Measurements from ENCODE around the gene GSTA1. TPM values are rescaled to one million over a fixed set of nuclear protein-coding genes. Genes with fewer than 3 reads are reported as not detected.
"Not testable (repeated sequence)": the region's sequence is repeated elsewhere in the genome, so short reads cannot be mapped to it uniquely, and the experiment has no call there.

GSTA1 gene
- total RNA-seq, 1 experiment from 2014 or later: 0.28 TPM

- ChIA-PET CTCF (no interaction called here), POLR2A (no interaction called here)
- H3K27ac ChIP-seq (ENCODE audit: low read length): no peak overlapping the region
- no peak for ATAC-seq
- no peaks in the 10 kb centered on the region for H3K9me3 ChIP-seq (ENCODE audit: control insufficient read depth, insufficient read depth, low read depth, low read length)
- in situ Hi-C loops (cut with HindIII; ENCODE audit: low pct_unique_long_range_greater_than_20kb, low sequenced_read_pairs): no loop called here
- no peaks in the 10 kb centered on the region for H3K36me3 ChIP-seq (ENCODE audit: control insufficient read depth, insufficient read depth, low read length)
- DNase-seq (ENCODE audit: low read depth, low spot score): no peak
- no peaks in the 10 kb centered on the region for H3K27me3 ChIP-seq (ENCODE audit: control insufficient read depth, insufficient read depth, low read length)
- intact Hi-C loops (cut with micrococcal nuclease; ENCODE audit: unreplicated experiment): no loop called here
- BruUV-seq (replicated peaks): no TSS peak
- TF ChIP-seq POLR2AphosphoS5 (IDR thresholded peaks at IDR 0.05; ENCODE audit: low read depth, low read length) (no peak), REST (IDR thresholded peaks at IDR 0.05; ENCODE audit: insufficient read depth in 1 of 2, low read depth in 2 of 2, low read length in 1 of 2) (no peak)
- no peak overlapping the region for H3K4me3 ChIP-seq (ENCODE audit: low read depth in 2 of 2, low read length in 2 of 2)
- H3K4me1 ChIP-seq (ENCODE audit: control insufficient read depth, insufficient read depth, low read length): no peaks in the 10 kb centered on the region
These were observed 49.2 kb downstream of the GSTA1 start for GRCh38 chr6:52754443-52754842.

GRCh38 chr6:52753137-52753536 lies 50.5 kb downstream of the GSTA1 start:
- intact Hi-C loops (cut with micrococcal nuclease; ENCODE audit: unreplicated experiment); H3K9me3 ChIP-seq (ENCODE audit: control insufficient read depth, insufficient read depth, low read depth, low read length); BruUV-seq (replicated peaks); ATAC-seq; H3K36me3 ChIP-seq (ENCODE audit: control insufficient read depth, insufficient read depth, low read length); DNase-seq (ENCODE audit: low read depth, low spot score); H3K27ac ChIP-seq (ENCODE audit: low read length); POLR2A ChIA-PET; in situ Hi-C loops (cut with HindIII; ENCODE audit: low pct_unique_long_range_greater_than_20kb, low sequenced_read_pairs); H3K27me3 ChIP-seq (ENCODE audit: control insufficient read depth, insufficient read depth, low read length); CTCF ChIA-PET; H3K4me3 ChIP-seq (ENCODE audit: low read depth in 2 of 2, low read length in 2 of 2); H3K4me1 ChIP-seq (ENCODE audit: control insufficient read depth, insufficient read depth, low read length): not testable (repeated sequence)

GRCh38 chr6:52752310-52752709 lies 51.3 kb downstream of the GSTA1 start:
- Histone ChIP-seq H3K9me3 (ENCODE audit: control insufficient read depth, insufficient read depth, low read depth, low read length) (no peaks in the 10 kb centered on the region), H3K27me3 (ENCODE audit: control insufficient read depth, insufficient read depth, low read length) (no peaks in the 10 kb centered on the region), H3K4me3 (ENCODE audit: low read depth in 2 of 2, low read length in 2 of 2) (no peak overlapping the region), H3K4me1 (ENCODE audit: control insufficient read depth, insufficient read depth, low read length) (no peaks in the 10 kb centered on the region), H3K27ac (ENCODE audit: low read length) (no peak overlapping the region), H3K36me3 (ENCODE audit: control insufficient read depth, insufficient read depth, low read length) (no peaks in the 10 kb centered on the region)
- POLR2A ChIA-PET: no interaction called here
- CTCF ChIA-PET: no interaction called here
- no peak for DNase-seq (ENCODE audit: low read depth, low spot score)
- in situ Hi-C loops (cut with HindIII; ENCODE audit: low pct_unique_long_range_greater_than_20kb, low sequenced_read_pairs): no loop called here
- intact Hi-C loops (cut with micrococcal nuclease; ENCODE audit: unreplicated experiment): no loop called here
- TF ChIP-seq POLR2AphosphoS5 (IDR thresholded peaks at IDR 0.05; ENCODE audit: low read depth, low read length) (no peak), SIN3A (IDR thresholded peaks at IDR 0.05; ENCODE audit: borderline replicate concordance, insufficient read depth, low read depth, low read length) (no peak), CTCF (IDR thresholded peaks at IDR 0.05) (no peak), TCF7L2 (IDR thresholded peaks at IDR 0.05; ENCODE audit: low read depth, low read length) (no peak), REST (IDR thresholded peaks at IDR 0.05; ENCODE audit: insufficient read depth in 1 of 2, low read depth in 2 of 2, low read length in 1 of 2) (no peak)
- ATAC-seq: no peak
- no TSS peak for BruUV-seq (replicated peaks)
